B cell (primary cell): ENCODE measurements around the gene GABRR1. TPM values are rescaled to one million over a fixed set of nuclear protein-coding genes. Genes with fewer than 3 reads are reported as not detected.

Experiments
- ATAC-seq: fragments of 200-7000 bp; cut with Tn5 transposase; one replicate; pipeline ENCODE4 v1.10.0; 2021; ENCODE audit warnings: low read depth, mild to moderate bottlenecking, moderate number of reproducible peaks, moderate library complexity
- CTCF ChIA-PET: fragments of 350-600 bp; sonication (Branson Sonifier 250); formaldehyde crosslinking; loops from one replicate; lab custom pipeline; 2021; ENCODE audit warnings: antibody characterized with exemption, inconsistent platforms; lab: Charles Lee
- POLR2A ChIA-PET: fragments of 350-600 bp; sonication (Branson Sonifier 250); formaldehyde crosslinking; loops from one replicate; lab custom pipeline; 2021; ENCODE audit warnings: antibody characterized with exemption; lab: Charles Lee
- DNase-seq: peaks from one replicate; pipeline ENCODE4 v3.0.0; 2013
- H2AFZ ChIP-seq: 2 replicates; pipeline ENCODE4 v1.6.1; 2012; ENCODE audit warnings: mild to moderate bottlenecking, low read depth, low read length; ENCODE audit not compliant: insufficient read depth, poor library complexity, severe bottlenecking
- H3K27ac ChIP-seq, 2 donors: 1 replicate in 1 of 2; 2 replicates in 1 of 2; pipeline ENCODE4 v1.5.1; 2012 to 2013; ENCODE audit warnings: low read length in 2 of 2, mild to moderate bottlenecking in 2 of 2, moderate library complexity in 1 of 2
- H3K27me3 ChIP-seq, 4 experiments: fragments of 200-600 bp in 1 of 4; sonication (generic) in 1 of 4; replicated peaks in 1 of 4; 1 replicate in 2 of 4; 2 replicates in 2 of 4; pipeline versions ENCODE4 v1.6.1 to v1.7.0; 2013 to 2016; ENCODE audit warnings: low read length in 3 of 4, mild to moderate bottlenecking in 2 of 4, mixed read lengths in 1 of 4, moderate library complexity in 1 of 4; ENCODE audit not compliant: insufficient read depth in 4 of 4, control insufficient read depth in 3 of 4; ENCODE audit errors: control extremely low read depth in 1 of 4
- H3K36me3 ChIP-seq, 2 experiments: replicated peaks in 1 of 2; 1 replicate in 1 of 2; 2 replicates in 1 of 2; pipeline versions ENCODE4 v1.6.1 to v1.7.1; 2013; ENCODE audit warnings: low read length in 1 of 2; ENCODE audit not compliant: insufficient read depth in 2 of 2, control insufficient read depth in 1 of 2; ENCODE audit errors: control extremely low read depth in 1 of 2, extremely low read depth in 1 of 2
- H3K4me1 ChIP-seq, 2 donors: fragments of 200-600 bp in 1 of 2; sonication (generic) in 1 of 2; 1 replicate in 1 of 2; 2 replicates in 1 of 2; pipeline versions ENCODE4 v1.5.1 to v1.6.1; 2013 to 2017; ENCODE audit warnings: low read length in 2 of 2; ENCODE audit not compliant: control insufficient read depth in 2 of 2, insufficient read depth in 2 of 2
- H3K4me2 ChIP-seq: replicated peaks from 2 replicates; pipeline ENCODE3; 2012; ENCODE audit warnings: mild to moderate bottlenecking, low read depth, low read length; ENCODE audit not compliant: poor library complexity, severe bottlenecking
- H3K4me3 ChIP-seq, 5 experiments: fragments of 200-600 bp in 1 of 5; sonication (generic) in 1 of 5; 1 replicate in 3 of 5; 2 replicates in 2 of 5; pipeline versions ENCODE4 v1.5.1 to v1.7.0; 2011 to 2016; ENCODE audit warnings: low read length in 4 of 5, mild to moderate bottlenecking in 4 of 5, low read depth in 2 of 5, control low read depth in 1 of 5, moderate library complexity in 1 of 5; ENCODE audit not compliant: insufficient read depth in 1 of 5; ENCODE audit errors: control extremely low read depth in 1 of 5, extremely low read depth in 1 of 5
- H3K79me2 ChIP-seq: fragments of 200-600 bp; sonication (generic); one replicate; pipeline ENCODE4 v1.6.0; 2016; ENCODE audit warnings: low read length; ENCODE audit not compliant: control insufficient read depth, insufficient read depth
- H3K9ac ChIP-seq: fragments of 200-600 bp; sonication (generic); 2 replicates; pipeline ENCODE4 v1.6.1; 2017; ENCODE audit warnings: mild to moderate bottlenecking, low read length, moderate library complexity
- H3K9me3 ChIP-seq, 3 donors: one replicate each; pipeline versions ENCODE4 v1.6.1 to v1.7.1; 2013; ENCODE audit warnings: low read length in 2 of 3; ENCODE audit not compliant: control insufficient read depth in 2 of 3, insufficient read depth in 1 of 3; ENCODE audit errors: control extremely low read depth in 1 of 3
- H4K20me1 ChIP-seq: 2 replicates; pipeline ENCODE4 v1.6.0; 2012; ENCODE audit warnings: mild to moderate bottlenecking, low read length; ENCODE audit not compliant: insufficient read depth, control insufficient read depth, poor library complexity, severe bottlenecking
- H3K27ac Mint-ChIP-seq: one replicate; pipeline ENCODE4 v1.8.0; 2021; ENCODE audit warnings: mixed read lengths
- H3K27me3 Mint-ChIP-seq: one replicate; pipeline ENCODE4 v1.8.0; 2021; ENCODE audit warnings: mixed read lengths
- H3K4me1 Mint-ChIP-seq: one replicate; pipeline ENCODE4 v1.8.0; 2021; ENCODE audit warnings: mixed read lengths
- H3K4me3 Mint-ChIP-seq: one replicate; pipeline ENCODE4 v1.8.0; 2021; ENCODE audit warnings: mixed read lengths
- H3K9me3 Mint-ChIP-seq: one replicate; pipeline ENCODE4 v1.8.0; 2022; ENCODE audit warnings: mixed read lengths; ENCODE audit not compliant: insufficient read depth
- EZH2 ChIP-seq: IDR thresholded peaks from 2 replicates; pipeline ENCODE4 v1.6.1; 2012; ENCODE audit warnings: borderline replicate concordance, low read depth, mild to moderate bottlenecking, moderate library complexity, low read length; ENCODE audit not compliant: insufficient read depth, poor library complexity, severe bottlenecking
- WGBS: methylation state at CpG from one replicate; pipeline ENCODE4 v1.1.5; 2013; ENCODE audit warnings: missing lambda C conversion rate; ENCODE audit not compliant: insufficient coverage; 5-methylcytosine and 5-hydroxymethylcytosine counted together
- intact Hi-C: fragments of 100-400 bp; cut with micrococcal nuclease; formaldehyde crosslinking; loops from one replicate; pipeline ENCODE4 v1.10.0; 2022
- polyA plus RNA-seq: library from polyadenylated mRNA; depleted of rRNA; stranded (reverse); fragments of >200 nt; gene quantifications from 2 replicates; pipeline ENCODE4 v1.2.3, GENCODE V29; 2012
- total RNA-seq, 2 donors: library from RNA; stranded (reverse); fragments of 120-200 nt in 1 of 2; gene quantifications; 1 replicate in 1 of 2; 2 replicates in 1 of 2; pipeline versions ENCODE4 v1.2.3 to v1.2.4, GENCODE V29; 2013 to 2022
- TF ChIP-seq, protein P1 (sequence below): fragments of 200-600 bp; IDR thresholded peaks from one replicate; pipeline ENCODE4 v1.8.0; 2022; ENCODE audit warnings: antibody characterized with exemption, mild to moderate bottlenecking

The GABRR1 gene
- total and polyA plus RNA-seq, 2 donors (not counting 1 experiment from before 2014, with no cell fraction given): not detected

DNA sequence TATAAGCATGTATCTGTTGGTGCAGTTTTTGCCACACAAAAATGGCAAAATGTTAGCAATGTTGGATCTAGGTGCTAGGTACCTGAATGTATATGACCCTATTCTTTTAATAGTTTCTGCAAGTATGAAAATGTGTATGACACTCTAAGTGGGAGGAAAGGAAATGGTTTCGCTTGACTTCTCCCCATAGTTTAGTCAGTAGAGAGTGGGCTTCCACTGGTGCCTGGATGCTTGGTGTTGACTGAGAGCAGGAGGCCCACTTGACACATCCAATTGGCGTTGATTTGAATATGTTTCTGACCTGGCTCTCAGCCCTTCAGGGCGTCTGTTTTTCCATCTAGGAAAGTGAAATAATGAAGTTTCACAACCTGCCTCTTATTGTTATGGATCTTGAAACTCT lies 41.8 kb upstream of the GABRR1 start:
- Histone ChIP-seq H4K20me1 (no peaks in the 10 kb centered on the region), H3K79me2 (no peaks in the 10 kb centered on the region), H3K27ac (no peak overlapping the region), H3K4me1 (peaks cover 6 to 11% of the 10 kb centered on the region in 2 donors), H3K9ac (no peak overlapping the region), H3K9me3 (no peaks in the 10 kb centered on the region), H2AFZ (no peak overlapping the region), H3K4me2 (no peak overlapping the region), H3K4me3 (no peak overlapping the region), H3K27me3 (no peaks in the 10 kb centered on the region), H3K36me3 (no peaks in the 10 kb centered on the region)
- TF ChIP-seq, protein P1, sequence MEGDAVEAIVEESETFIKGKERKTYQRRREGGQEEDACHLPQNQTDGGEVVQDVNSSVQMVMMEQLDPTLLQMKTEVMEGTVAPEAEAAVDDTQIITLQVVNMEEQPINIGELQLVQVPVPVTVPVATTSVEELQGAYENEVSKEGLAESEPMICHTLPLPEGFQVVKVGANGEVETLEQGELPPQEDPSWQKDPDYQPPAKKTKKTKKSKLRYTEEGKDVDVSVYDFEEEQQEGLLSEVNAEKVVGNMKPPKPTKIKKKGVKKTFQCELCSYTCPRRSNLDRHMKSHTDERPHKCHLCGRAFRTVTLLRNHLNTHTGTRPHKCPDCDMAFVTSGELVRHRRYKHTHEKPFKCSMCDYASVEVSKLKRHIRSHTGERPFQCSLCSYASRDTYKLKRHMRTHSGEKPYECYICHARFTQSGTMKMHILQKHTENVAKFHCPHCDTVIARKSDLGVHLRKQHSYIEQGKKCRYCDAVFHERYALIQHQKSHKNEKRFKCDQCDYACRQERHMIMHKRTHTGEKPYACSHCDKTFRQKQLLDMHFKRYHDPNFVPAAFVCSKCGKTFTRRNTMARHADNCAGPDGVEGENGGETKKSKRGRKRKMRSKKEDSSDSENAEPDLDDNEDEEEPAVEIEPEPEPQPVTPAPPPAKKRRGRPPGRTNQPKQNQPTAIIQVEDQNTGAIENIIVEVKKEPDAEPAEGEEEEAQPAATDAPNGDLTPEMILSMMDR: no peak
- no peak for TF ChIP-seq EZH2
- Mint-ChIP-seq H3K4me3 (no peak overlapping the region), H3K27me3 (no peaks in the 10 kb centered on the region), H3K9me3 (no peaks in the 10 kb centered on the region), H3K4me1 (peaks cover 17% of the 10 kb centered on the region), H3K27ac (no peak overlapping the region)
- POLR2A ChIA-PET: no interaction called here
- 60% methylated on average over 1 of the region's 3 CpGs for WGBS
- CTCF ChIA-PET: no interaction called here
- ATAC-seq: no peak
- intact Hi-C loops: no loop called here
- DNase-seq: no peak

DNA sequence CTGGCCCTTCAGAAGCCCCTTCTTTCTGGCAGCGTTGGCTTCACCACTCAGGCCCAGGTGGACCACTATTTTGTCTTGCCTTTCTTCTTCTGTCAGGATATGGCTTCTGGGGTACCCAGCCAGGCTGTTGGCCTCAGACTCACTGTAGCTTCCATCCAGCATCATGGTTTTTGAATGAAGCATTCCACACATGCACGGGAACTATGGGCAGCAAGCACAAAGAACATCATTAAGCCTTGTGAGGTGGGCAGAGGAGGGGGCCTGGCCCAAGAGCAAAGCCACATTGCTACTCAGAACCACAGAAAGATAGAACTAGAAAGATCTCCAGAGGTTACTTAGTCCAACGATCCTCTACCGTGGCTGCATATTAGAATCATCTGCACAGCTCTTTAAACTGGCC lies 40.6 kb upstream of the GABRR1 start:
- H3K4me3 Mint-ChIP-seq: no peak overlapping the region
- Histone ChIP-seq H3K27ac (no peak overlapping the region), H3K9ac (no peak overlapping the region), H3K4me3 (no peak overlapping the region), H3K27me3 (no peaks in the 10 kb centered on the region), H3K4me2 (no peak overlapping the region), H3K36me3 (no peaks in the 10 kb centered on the region), H3K9me3 (no peaks in the 10 kb centered on the region), H3K79me2 (no peaks in the 10 kb centered on the region), H3K4me1 (peaks cover 6 to 11% of the 10 kb centered on the region in 2 donors), H4K20me1 (no peaks in the 10 kb centered on the region), H2AFZ (no peak overlapping the region)
- no peaks in the 10 kb centered on the region for H3K9me3 Mint-ChIP-seq
- no peak overlapping the region for H3K27ac Mint-ChIP-seq
- ChIA-PET CTCF (no interaction called here), POLR2A (no interaction called here)
- H3K4me1 Mint-ChIP-seq: peaks cover 17% of the 10 kb centered on the region
- H3K27me3 Mint-ChIP-seq: no peaks in the 10 kb centered on the region
- TF ChIP-seq, protein P1: no peak
- TF ChIP-seq EZH2: no peak
- intact Hi-C loops: no loop called here
- ATAC-seq (no peak), DNase-seq (no peak)
- WGBS: 91% methylated on average over 3 of the region's 4 CpGs
